Brain microvascular endothelial cell (primary cell): ENCODE data around the gene EEF1E1.

Experiments used
- DNase-seq: peaks from one replicate; pipeline ENCODE4 v3.0.0-alpha.2; 2020
- H3K27ac ChIP-seq: fragments of 250-450 bp; sonication (Bioruptor Pico); 2 replicates; pipeline ENCODE4 v1.5.1; 2020; ENCODE audit warnings: mild to moderate bottlenecking, moderate library complexity
- H3K27me3 ChIP-seq: fragments of 250-450 bp; sonication (Bioruptor Pico); replicated peaks from 2 replicates; pipeline ENCODE4 v1.5.1; 2020; ENCODE audit warnings: mild to moderate bottlenecking
- H3K36me3 ChIP-seq: fragments of 250-450 bp; sonication (Bioruptor Pico); replicated peaks from 2 replicates; pipeline ENCODE4 v1.5.1; 2020; ENCODE audit warnings: mild to moderate bottlenecking
- H3K4me3 ChIP-seq: 2 replicates; pipeline ENCODE4 v1.5.1; 2011; ENCODE audit warnings: low read depth, mild to moderate bottlenecking, control low read depth, low read length, moderate library complexity
- CTCF ChIP-seq: IDR thresholded peaks from 2 replicates; pipeline ENCODE4 v1.5.1; 2011; ENCODE audit warnings: low read depth, mild to moderate bottlenecking, moderate library complexity, low read length, control low read depth, inconsistent platforms; ENCODE audit errors: missing control alignments
- in situ Hi-C: cut with HindIII; loops from 2 replicates; pipeline ENCODE4 v1.10.0; 2017; ENCODE audit warnings: low sequenced_read_pairs, low pct_ligation_motif_present

The EEF1E1 gene

DNA sequence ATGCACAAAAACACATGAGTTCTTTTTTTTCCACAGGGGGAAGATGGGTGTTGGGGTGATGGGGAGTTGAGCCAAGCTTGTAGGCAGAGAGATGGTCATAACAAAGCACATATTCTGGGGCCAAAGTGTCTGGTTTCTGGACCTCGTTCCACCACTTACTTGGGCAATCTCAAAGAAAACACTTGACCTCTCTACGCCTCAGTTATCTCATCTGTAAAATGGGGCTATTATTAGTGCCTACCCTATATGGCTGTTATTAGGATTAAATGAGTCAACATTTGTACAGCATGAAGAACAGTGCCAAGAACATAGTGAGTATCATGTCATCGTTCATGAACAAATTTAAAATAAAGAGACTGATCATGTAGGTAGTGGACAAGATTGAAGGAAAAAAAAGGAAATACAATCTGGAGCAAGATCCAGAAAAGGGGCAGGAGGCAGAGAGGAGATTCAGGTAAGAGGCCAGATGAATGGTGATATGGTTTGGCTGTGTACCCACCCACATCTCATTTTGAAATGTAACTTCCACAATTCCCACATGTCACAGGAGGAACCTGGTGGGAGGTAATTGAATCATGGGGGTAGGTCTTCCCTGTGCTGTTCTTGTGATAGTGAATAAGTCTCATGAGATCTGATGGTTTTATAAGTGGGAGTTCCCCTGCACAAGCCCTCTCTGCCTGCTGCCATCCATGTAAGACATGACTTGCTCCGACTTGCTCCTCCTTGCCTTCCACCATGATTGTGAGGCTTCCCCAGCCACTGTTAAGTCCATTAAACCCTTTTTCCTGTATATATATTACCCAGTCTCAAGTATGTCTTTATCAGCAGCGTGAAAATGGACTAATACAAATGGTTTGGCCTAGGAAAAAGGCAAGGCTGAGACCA, 14.2 kb downstream of the EEF1E1 start:
- no peaks in the 10 kb centered on the region for H3K27me3 ChIP-seq

DNA sequence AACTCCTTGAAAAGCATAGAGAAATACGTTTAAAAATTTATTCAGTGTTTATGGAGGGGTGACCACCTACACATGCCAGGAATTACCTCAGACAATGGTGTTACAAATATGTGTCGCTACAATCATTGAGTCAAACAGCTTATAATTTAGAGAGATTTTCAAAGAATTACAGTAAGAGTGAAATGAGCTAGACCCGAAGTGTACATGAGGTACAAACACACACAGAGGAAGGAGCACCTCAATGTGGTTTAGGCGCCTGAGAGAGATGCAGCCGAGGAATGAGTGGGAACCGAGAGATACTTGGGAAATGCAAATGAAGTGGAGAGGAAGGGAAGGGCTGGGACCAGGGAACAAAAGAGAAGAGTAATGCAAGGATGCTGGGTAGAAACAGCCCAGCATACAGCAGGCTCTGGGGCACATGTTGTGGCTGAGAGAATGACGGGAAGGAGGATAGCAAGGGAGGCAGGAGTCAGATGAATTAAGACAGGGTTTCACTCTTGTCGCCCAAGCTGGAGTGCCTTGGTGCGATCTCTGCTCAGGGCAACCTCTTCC, 15.5 kb downstream of the EEF1E1 start:
- in situ Hi-C loops = no loop called here
- no peak for TF ChIP-seq CTCF
- no peak overlapping the region for H3K27ac ChIP-seq
- no peak overlapping the region for H3K4me3 ChIP-seq
- no peak for DNase-seq
- peaks cover 13% of the 10 kb centered on the region for H3K36me3 ChIP-seq
- no peaks in the 10 kb centered on the region for H3K27me3 ChIP-seq

More for the DNA sequence above, 14.2 kb downstream of the EEF1E1 start:
- Histone ChIP-seq H3K4me3 (no peak overlapping the region), H3K27ac (no peak overlapping the region), H3K36me3 (peaks cover 13% of the 10 kb centered on the region)
- no peak for TF ChIP-seq CTCF
- in situ Hi-C loops = no loop called here
- no peak for DNase-seq

GRCh38 chr6:8085053-8085511, 17.3 kb downstream of the EEF1E1 start:
- peak; percentile 96 for DNase-seq
- peak overlapping the region; percentile 87 for H3K27ac ChIP-seq
- H3K4me3 ChIP-seq = no peak overlapping the region
- peaks cover 6% of the 10 kb centered on the region for H3K36me3 ChIP-seq
- no peaks in the 10 kb centered on the region for H3K27me3 ChIP-seq
- in situ Hi-C loops = no loop called here
- no peak for TF ChIP-seq CTCF

GRCh38 chr6:8084586-8084985, 17.8 kb downstream of the EEF1E1 start:
- H3K36me3 ChIP-seq = peaks cover 5% of the 10 kb centered on the region
- H3K27ac ChIP-seq = peak overlapping the region; percentile 87
- in situ Hi-C loops = no loop called here
- DNase-seq = no peak
- no peaks in the 10 kb centered on the region for H3K27me3 ChIP-seq
- TF ChIP-seq CTCF = no peak
- H3K4me3 ChIP-seq = no peak overlapping the region

DNA sequence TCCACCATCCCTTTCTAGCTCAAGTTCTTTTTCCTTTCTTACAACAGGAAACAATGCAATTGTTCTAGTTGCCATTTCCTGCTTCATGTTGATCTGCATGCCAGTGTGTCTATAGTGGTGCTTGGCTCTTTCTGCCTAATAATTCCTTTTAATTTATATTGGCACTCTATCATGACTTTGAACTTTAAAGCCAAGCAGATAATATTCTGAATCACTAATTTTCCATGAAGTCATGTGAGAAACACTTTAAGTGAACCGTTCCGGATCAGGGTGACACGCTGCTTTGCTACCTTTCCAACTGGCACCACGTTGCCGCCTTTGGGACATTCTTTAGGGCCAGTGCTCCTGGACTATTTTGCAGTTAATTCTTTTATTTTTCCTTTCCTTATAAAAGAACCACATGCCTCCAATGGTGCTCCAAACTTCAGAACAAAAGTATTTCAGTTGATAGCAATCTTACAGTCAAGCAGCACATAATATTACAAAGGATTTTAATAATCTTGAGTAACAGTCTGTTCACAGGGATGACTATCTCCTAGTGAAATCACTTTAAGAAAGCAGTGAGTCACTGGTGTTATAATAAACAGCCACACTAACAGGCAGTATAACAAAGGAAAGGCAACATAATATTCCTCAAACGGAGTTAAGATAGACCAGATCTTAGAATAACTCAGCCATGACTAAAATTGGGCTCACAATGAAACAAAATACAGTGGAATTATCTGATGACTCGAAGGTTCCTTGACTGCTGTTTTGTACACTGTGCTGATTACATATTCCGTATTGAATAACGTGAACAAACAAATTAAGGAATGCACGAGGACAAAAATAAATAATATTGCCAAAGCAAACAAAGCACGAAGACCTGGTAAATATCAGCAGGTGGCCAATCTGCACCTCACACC, 19.1 kb downstream of the EEF1E1 start:
- in situ Hi-C loops = no loop called here
- TF ChIP-seq CTCF = no peak
- H3K27me3 ChIP-seq = no peaks in the 10 kb centered on the region
- peak; percentile 68 for DNase-seq
- no peak overlapping the region for H3K4me3 ChIP-seq
- no peaks in the 10 kb centered on the region for H3K36me3 ChIP-seq
- H3K27ac ChIP-seq = peak overlapping the region; percentile 87
